Measurements from ENCODE around the gene KHSRP.

Gene KHSRP

GRCh38 chr19:6415591-6416190 is 8.9 kb downstream of the KHSRP start:
- no peak overlapping the region for H3K4me3 ChIP-seq (ENCODE audit: low read depth, low read length)
- no peak for TF ChIP-seq CTCF (IDR thresholded peaks at IDR 0.05; ENCODE audit: insufficient read depth, low read length, missing control alignments)
- ChIA-PET POLR2A (no interaction called here), CTCF (no interaction called here)
- no peak for DNase-seq (ENCODE audit: low read depth, low spot score)

- no peak for DNase-seq (ENCODE audit: low read depth, low spot score)
- no peak for TF ChIP-seq CTCF (IDR thresholded peaks at IDR 0.05; ENCODE audit: insufficient read depth, low read length, missing control alignments)
- ChIA-PET CTCF (no interaction called here), POLR2A (no interaction called here)
- no peak overlapping the region for H3K4me3 ChIP-seq (ENCODE audit: low read depth, low read length)
Observed at GRCh38 chr19:6414793-6415590, 9.6 kb downstream of the KHSRP start.

GRCh38 chr19:6413721-6414643 is 10.6 kb downstream of the KHSRP start:
- POLR2A ChIA-PET = no interaction called here
- DNase-seq (ENCODE audit: low read depth, low spot score) = no peak
- TF ChIP-seq CTCF (IDR thresholded peaks at IDR 0.05; ENCODE audit: insufficient read depth, low read length, missing control alignments) = no peak
- no peak overlapping the region for H3K4me3 ChIP-seq (ENCODE audit: low read depth, low read length)
- CTCF ChIA-PET = interaction anchor here (0.6 kb wide), 1 partner anchor 49 kb away, joined by 3 read pairs; no protein-coding TSS in a partner anchor

- CTCF ChIA-PET = interaction anchor here (0.6 kb wide), 1 partner anchor 49 kb away, joined by 3 read pairs; no protein-coding TSS in a partner anchor
- POLR2A ChIA-PET = no interaction called here
- H3K4me3 ChIP-seq (ENCODE audit: low read depth, low read length) = no peak overlapping the region
- TF ChIP-seq CTCF (IDR thresholded peaks at IDR 0.05; ENCODE audit: insufficient read depth, low read length, missing control alignments) = no peak
- no peak for DNase-seq (ENCODE audit: low read depth, low spot score)
Observed at GRCh38 chr19:6413291-6413690, 11.3 kb downstream of the KHSRP start.

- no peak overlapping the region for H3K4me3 ChIP-seq (ENCODE audit: low read depth, low read length)
- ChIA-PET POLR2A (no interaction called here), CTCF (interaction anchor here (1.6 kb wide), 1 partner anchor 9 kb away, joined by 5 read pairs; no protein-coding TSS in a partner anchor)
- TF ChIP-seq CTCF (IDR thresholded peaks at IDR 0.05; ENCODE audit: insufficient read depth, low read length, missing control alignments) = peak; percentile 48
- DNase-seq (ENCODE audit: low read depth, low spot score) = no peak
Observed at GRCh38 chr19:6412447-6413091, 12.0 kb downstream of the KHSRP start.
